ENCODE data around the gene SOHLH1. TPM values are rescaled to one million over a fixed set of nuclear protein-coding genes. Genes with fewer than 3 reads are reported as not detected.

Gene SOHLH1
- total RNA-seq, 2 experiments from 2014 or later: not detected

DNA sequence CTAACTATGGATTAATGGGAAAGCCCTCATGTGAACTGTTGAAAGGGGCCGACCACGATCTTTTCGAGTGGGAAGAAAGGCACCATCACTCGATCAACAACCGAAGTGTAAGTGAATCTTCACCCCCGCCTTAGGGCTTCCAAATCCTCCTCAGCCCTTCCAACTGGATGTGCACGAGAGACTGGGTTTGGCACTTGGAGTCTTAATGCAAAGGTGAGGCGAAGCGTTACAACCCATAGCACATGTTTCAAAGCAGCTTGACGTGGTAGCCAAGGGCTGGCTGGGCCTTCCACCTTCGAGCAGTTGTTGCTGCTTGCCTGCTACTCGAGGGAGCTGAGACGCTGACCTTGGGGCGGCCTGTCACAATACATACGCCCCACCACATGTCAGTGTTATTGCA lies 41.9 kb downstream of the SOHLH1 start:
- H3K27me3 Mint-ChIP-seq (ENCODE audit: low read depth): no peaks in the 10 kb centered on the region
- CTCF ChIA-PET: no interaction called here
- no peaks in the 10 kb centered on the region for H3K4me1 Mint-ChIP-seq (ENCODE audit: low read depth)
- DNase-seq (no peak), ATAC-seq (no peak)
- no peak overlapping the region for H3K27ac Mint-ChIP-seq
- no peak overlapping the region for H3K4me3 Mint-ChIP-seq
- H3K36me3 Mint-ChIP-seq (ENCODE audit: low read depth): no peaks in the 10 kb centered on the region
- H3K9me3 Mint-ChIP-seq (ENCODE audit: insufficient read depth): no peaks in the 10 kb centered on the region
- POLR2A ChIA-PET: no interaction called here

DNA sequence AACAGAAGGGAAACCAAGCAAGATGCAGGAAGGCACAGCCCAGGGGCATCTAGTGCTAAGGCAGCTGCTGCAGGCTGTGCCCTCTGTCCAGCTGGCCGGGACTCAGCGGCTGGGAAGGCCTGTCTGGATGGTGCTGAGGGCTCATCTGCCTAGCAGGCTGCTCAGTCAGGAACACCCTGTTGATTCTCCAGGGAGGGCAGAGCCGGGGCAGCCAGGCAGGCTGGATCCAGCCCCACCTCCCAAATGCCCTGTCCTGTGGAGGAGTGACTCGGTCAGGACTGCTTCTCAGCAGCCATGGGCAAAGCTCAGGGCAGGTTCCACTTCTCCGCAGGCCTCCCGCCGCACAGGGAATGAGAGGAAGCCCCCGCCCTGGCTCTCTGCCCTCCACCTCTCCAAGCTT lies 44.0 kb downstream of the SOHLH1 start:
- no peak overlapping the region for H3K4me3 Mint-ChIP-seq
- ATAC-seq: no peak
- POLR2A ChIA-PET: no interaction called here
- H3K36me3 Mint-ChIP-seq (ENCODE audit: low read depth): no peaks in the 10 kb centered on the region
- H3K27me3 Mint-ChIP-seq (ENCODE audit: low read depth): no peaks in the 10 kb centered on the region
- no peaks in the 10 kb centered on the region for H3K9me3 Mint-ChIP-seq (ENCODE audit: insufficient read depth)
- H3K4me1 Mint-ChIP-seq (ENCODE audit: low read depth): no peaks in the 10 kb centered on the region
- no peak for DNase-seq
- CTCF ChIA-PET: no interaction called here
- no peak overlapping the region for H3K27ac Mint-ChIP-seq

DNA sequence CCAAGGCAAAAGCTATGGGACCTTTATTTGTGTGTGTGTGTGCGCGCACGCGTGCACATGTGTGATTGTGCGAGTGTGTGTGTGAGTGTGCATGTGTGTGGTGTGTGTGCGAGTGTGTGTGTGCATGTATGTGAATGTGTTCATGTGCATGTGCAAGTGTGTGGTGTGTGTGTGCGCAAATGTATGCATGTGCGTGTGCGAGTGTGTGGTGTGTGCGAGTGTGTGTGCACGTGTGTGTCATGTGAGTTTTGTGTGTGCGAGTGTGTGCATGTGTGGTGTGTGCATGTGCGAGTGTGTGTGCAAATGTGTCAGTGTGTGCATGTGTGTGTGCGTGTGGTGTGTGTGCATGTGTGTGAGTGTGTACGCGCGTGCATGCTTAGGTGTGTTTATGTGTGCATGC lies 48.9 kb downstream of the SOHLH1 start:
- Mint-ChIP-seq H3K27me3 (ENCODE audit: low read depth) (no peaks in the 10 kb centered on the region), H3K27ac (no peak overlapping the region), H3K36me3 (ENCODE audit: low read depth) (no peaks in the 10 kb centered on the region), H3K4me1 (ENCODE audit: low read depth) (no peaks in the 10 kb centered on the region), H3K9me3 (ENCODE audit: insufficient read depth) (peaks cover 11% of the 10 kb centered on the region), H3K4me3 (no peak overlapping the region)
- ATAC-seq (no peak), DNase-seq (no peak)
- POLR2A ChIA-PET: no interaction called here
- CTCF ChIA-PET: no interaction called here

DNA sequence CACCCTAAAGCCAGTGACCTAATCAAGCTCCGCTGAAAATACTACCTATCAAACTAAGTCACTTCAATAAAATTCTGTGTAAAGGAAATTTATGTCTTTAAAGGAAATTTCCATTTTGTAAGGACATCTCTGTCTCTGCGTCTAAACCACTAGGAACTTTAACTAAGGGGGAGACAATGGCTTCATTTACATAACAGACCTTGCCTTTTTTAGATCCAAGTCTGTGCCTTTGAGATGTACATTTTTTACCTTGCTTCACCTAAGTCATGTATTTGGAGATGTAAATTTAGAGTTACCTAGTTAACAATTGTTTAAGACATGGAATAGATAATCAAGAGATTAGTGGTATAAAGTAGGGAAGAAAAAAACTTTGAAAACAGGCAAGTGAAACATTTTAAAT lies 49.8 kb downstream of the SOHLH1 start:
- ChIA-PET POLR2A (no interaction called here), CTCF (no interaction called here)
- ATAC-seq: no peak
- no peaks in the 10 kb centered on the region for H3K27me3 Mint-ChIP-seq (ENCODE audit: low read depth)
- DNase-seq: no peak
- H3K9me3 Mint-ChIP-seq (ENCODE audit: insufficient read depth): peaks cover 18% of the 10 kb centered on the region
- H3K4me1 Mint-ChIP-seq (ENCODE audit: low read depth): no peaks in the 10 kb centered on the region
- H3K4me3 Mint-ChIP-seq: no peak overlapping the region
- H3K36me3 Mint-ChIP-seq (ENCODE audit: low read depth): peaks cover 2% of the 10 kb centered on the region
- H3K27ac Mint-ChIP-seq: no peak overlapping the region

DNA sequence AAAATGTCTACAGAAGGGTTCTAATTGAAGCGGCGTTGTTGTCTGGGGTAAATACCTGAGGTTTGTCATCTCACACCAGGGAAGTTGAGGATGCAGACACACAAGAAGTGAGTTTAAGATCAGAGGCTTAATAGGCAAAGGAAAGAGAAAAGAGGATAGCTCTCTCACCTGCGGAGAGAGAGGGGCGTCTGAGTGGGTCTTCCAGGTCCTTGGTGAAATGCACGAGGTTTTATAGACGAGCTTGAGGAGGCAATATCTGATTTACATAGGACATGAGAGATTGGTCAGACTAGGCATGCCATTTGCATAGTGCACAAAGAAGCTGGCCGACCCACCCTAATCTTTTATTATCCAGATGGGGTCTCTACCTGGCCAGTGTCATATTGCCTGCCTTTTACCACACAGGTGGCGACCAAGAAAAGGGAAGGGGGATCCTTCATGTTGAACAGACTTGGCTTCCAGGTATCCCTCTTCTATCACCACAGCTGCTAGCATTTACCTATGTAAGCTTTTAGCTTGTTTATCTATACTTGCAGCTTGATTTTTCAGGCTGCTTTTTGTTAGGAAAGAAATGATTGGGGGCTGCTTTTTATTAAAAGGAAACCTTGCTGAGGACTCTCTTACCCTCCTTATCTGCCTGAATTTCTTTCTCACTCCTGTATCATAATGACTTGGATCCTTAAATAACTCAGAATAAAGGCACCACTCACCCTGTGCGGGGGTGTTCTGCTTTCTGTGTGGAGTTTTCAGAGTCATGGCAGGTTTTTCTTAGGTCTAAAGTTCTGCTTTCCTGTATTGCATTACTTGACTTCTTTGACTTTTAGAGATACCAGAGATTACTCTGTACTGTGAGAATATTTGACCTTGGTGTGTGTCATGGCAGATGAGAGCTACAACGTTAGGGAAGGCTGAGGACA lies 50.5 kb downstream of the SOHLH1 start:
- Mint-ChIP-seq H3K9me3 (ENCODE audit: insufficient read depth) (peaks cover 19% of the 10 kb centered on the region), H3K36me3 (ENCODE audit: low read depth) (peaks cover 2% of the 10 kb centered on the region), H3K4me3 (no peak overlapping the region), H3K27me3 (ENCODE audit: low read depth) (no peaks in the 10 kb centered on the region), H3K27ac (no peak overlapping the region), H3K4me1 (ENCODE audit: low read depth) (no peaks in the 10 kb centered on the region)
- POLR2A ChIA-PET: no interaction called here
- ATAC-seq (no peak), DNase-seq (no peak)
- CTCF ChIA-PET: no interaction called here

DNA sequence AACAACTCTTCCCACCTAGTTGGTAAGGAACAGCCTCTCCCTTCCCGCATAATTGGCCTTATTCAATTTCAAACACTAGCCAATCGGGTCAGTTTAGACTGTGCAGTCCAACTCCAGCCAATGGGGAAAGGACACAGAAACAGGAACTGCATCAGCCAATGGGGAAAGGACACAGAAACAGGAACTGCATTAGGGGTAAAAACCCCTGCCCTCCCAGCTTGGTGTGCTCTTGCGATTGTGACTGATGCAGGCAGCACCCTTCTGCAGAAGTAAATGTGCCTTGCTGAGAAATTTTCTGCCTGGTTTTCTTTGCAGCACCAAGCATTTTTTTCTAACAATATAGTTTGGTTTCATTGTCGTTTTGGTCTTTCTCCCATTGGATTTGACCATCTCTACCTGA lies 51.4 kb downstream of the SOHLH1 start:
- peaks cover 2% of the 10 kb centered on the region for H3K36me3 Mint-ChIP-seq (ENCODE audit: low read depth)
- no peak overlapping the region for H3K4me3 Mint-ChIP-seq
- peaks cover 19% of the 10 kb centered on the region for H3K9me3 Mint-ChIP-seq (ENCODE audit: insufficient read depth)
- H3K27me3 Mint-ChIP-seq (ENCODE audit: low read depth): no peaks in the 10 kb centered on the region
- no peaks in the 10 kb centered on the region for H3K4me1 Mint-ChIP-seq (ENCODE audit: low read depth)
- ChIA-PET CTCF (no interaction called here), POLR2A (no interaction called here)
- H3K27ac Mint-ChIP-seq: no peak overlapping the region
- no peak for DNase-seq
- no peak for ATAC-seq

DNA sequence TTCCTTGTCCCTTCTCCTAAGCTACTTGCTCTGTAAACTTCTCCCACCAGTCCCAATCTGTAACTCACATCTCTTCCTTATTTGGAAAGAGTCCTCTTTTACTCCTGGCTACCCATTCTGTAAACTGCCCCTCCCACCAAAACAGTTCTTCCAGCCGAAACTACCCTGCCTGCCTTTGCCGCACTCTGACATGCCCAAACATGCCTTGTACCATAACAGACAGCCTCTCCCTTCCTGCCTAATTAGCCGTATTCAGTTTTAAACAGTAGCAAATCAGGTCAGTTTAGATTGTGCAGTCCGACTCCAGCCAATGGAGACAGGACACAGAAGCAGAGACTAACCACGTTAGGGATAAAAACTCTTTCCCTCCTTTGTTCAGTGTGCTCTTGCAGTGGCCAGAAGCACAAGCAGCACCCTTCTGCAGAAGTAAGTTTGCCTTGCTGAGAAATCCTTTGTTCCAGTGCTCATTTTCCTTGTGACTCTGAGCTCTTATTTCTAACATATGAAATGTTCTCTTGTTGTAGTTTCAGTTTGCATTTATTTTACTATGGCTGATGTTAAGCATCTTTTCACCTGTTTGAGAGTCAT lies 54.6 kb downstream of the SOHLH1 start:
- ATAC-seq (no peak), DNase-seq (no peak)
- H3K36me3 Mint-ChIP-seq (ENCODE audit: low read depth): peaks cover 2% of the 10 kb centered on the region
- H3K4me3 Mint-ChIP-seq: no peak overlapping the region
- no peaks in the 10 kb centered on the region for H3K4me1 Mint-ChIP-seq (ENCODE audit: low read depth)
- H3K27me3 Mint-ChIP-seq (ENCODE audit: low read depth): no peaks in the 10 kb centered on the region
- ChIA-PET CTCF (no interaction called here), POLR2A (no interaction called here)
- H3K9me3 Mint-ChIP-seq (ENCODE audit: insufficient read depth): peaks cover 19% of the 10 kb centered on the region
- no peak overlapping the region for H3K27ac Mint-ChIP-seq

Other genes with a start within 250 kb of the SOHLH1 start
- gene PPP1R26, start 219.7 kb downstream of the SOHLH1 start, total RNA-seq: not detected
- 10 to 100 TPM; 28.4 to 32.9 TPM for gene MRPS2, start 198.8 kb downstream of the SOHLH1 start, total RNA-seq
- not detected for gene LCN1, start 178.0 kb downstream of the SOHLH1 start, total RNA-seq
- not detected for gene OBP2A, start 153.4 kb downstream of the SOHLH1 start, total RNA-seq
- gene PAEP, start 137.7 kb downstream of the SOHLH1 start, total RNA-seq: not detected
- gene GLT6D1, start 59.9 kb downstream of the SOHLH1 start, total RNA-seq: not detected
- not detected for gene LCN9, start 36.2 kb downstream of the SOHLH1 start, total RNA-seq
- gene KCNT1, start 2.7 kb upstream of the SOHLH1 start, total RNA-seq: not detected
- 10 to 100 TPM; 20.3 to 21.5 TPM for gene CAMSAP1, start 208.1 kb upstream of the SOHLH1 start, total RNA-seq

All from activated CD8-positive, alpha-beta T cell treated with anti-CD3 and anti-CD28 coated beads, Interleukin-2, amount 10 ng/mL, durations not matched to agents 7 days and 5 days (primary cell).